K562 (cell line): ENCODE measurements around the gene TMOD3. TPM values are rescaled to one million over a fixed set of nuclear protein-coding genes. Genes with fewer than 3 reads are reported as not detected.

Experiments
- AFF4 ChIP-seq: sonication (generic); formaldehyde crosslinking; IDR thresholded peaks from 2 replicates; pipeline ENCODE4 v1.8.0; 2023; ENCODE audit warnings: mild to moderate bottlenecking, missing genetic modification reagents
- CBFA2T3 ChIP-seq: fragments of 450-650 bp; IDR thresholded peaks from 2 replicates; pipeline ENCODE4 v1.6.1; 2017
- CC2D1A ChIP-seq: fragments of 450-650 bp; IDR thresholded peaks from 2 replicates; pipeline ENCODE4 v1.6.1; 2017; ENCODE audit warnings: mild to moderate bottlenecking
- CHD4 ChIP-seq: fragments of 200-600 bp; sonication (generic); IDR thresholded peaks from 3 replicates; pipeline ENCODE4 v1.6.1; 2012; ENCODE audit warnings: low read depth, mild to moderate bottlenecking, mixed read lengths, low read length, inconsistent platforms; ENCODE audit not compliant: insufficient read depth, insufficient replicate concordance, poor library complexity, severe bottlenecking
- DIDO1 ChIP-seq: fragments of 450-650 bp; IDR thresholded peaks from 2 replicates; pipeline ENCODE4 v1.6.1; 2016; ENCODE audit warnings: low read depth, missing biosample characterization, missing genetic modification characterization
- ESRRA ChIP-seq: fragments of 450-650 bp; IDR thresholded peaks from 2 replicates; pipeline ENCODE4 v1.6.1; 2014; ENCODE audit warnings: low read depth, mild to moderate bottlenecking, moderate library complexity, borderline replicate concordance
- HMG20A ChIP-seq: fragments of 450-650 bp; formaldehyde crosslinking; conservative IDR thresholded peaks from 2 replicates; pipeline ENCODE4 v1.4.0; 2020; ENCODE audit warnings: mild to moderate bottlenecking, mixed read lengths
- MBD1 ChIP-seq: fragments of 250-450 bp; sonication (Bioruptor Pico); IDR thresholded peaks from 2 replicates; pipeline ENCODE4 v1.8.0; 2022; ENCODE audit warnings: inconsistent platforms
- NR2C2 ChIP-seq, 2 experiments: fragments of 200-800 bp in 1 of 2; sonication (Bioruptor generic) in 1 of 2; sonication (generic) in 1 of 2; formaldehyde crosslinking in 1 of 2; IDR thresholded peaks; 2 replicates each; pipeline versions ENCODE4 v1.6.1 to v1.8.0; 2016 to 2022; ENCODE audit warnings: mild to moderate bottlenecking in 1 of 2, missing compliant biosample characterization in 1 of 2, missing genetic modification characterization in 1 of 2, missing genetic modification reagents in 1 of 2
- PHB ChIP-seq: fragments of 250-450 bp; sonication (Bioruptor Pico); IDR thresholded peaks from 2 replicates; pipeline ENCODE4 v1.5.0; 2021
- RAD51 ChIP-seq: fragments of 450-650 bp; IDR thresholded peaks from 2 replicates; pipeline ENCODE4 v1.7.1; 2016; ENCODE audit warnings: low read depth, mild to moderate bottlenecking, borderline replicate concordance
- SP1 ChIP-seq: sonication (generic); formaldehyde crosslinking; IDR thresholded peaks from 2 replicates; pipeline ENCODE4 v1.8.1; 2022; ENCODE audit warnings: mild to moderate bottlenecking, missing genetic modification reagents
- SUPT5H ChIP-seq: fragments of 450-650 bp; IDR thresholded peaks from 2 replicates; pipeline ENCODE4 v1.6.1; 2016
- TAF9B ChIP-seq: fragments of 450-650 bp; IDR thresholded peaks from 2 replicates; pipeline ENCODE4 v1.6.1; 2018; ENCODE audit warnings: mild to moderate bottlenecking; ENCODE audit not compliant: partially characterized antibody
- TCF3 ChIP-seq: sonication (generic); formaldehyde crosslinking; IDR thresholded peaks from 2 replicates; pipeline ENCODE4 v1.4.0; 2020; ENCODE audit warnings: mild to moderate bottlenecking, missing genetic modification reagents
- THRB ChIP-seq: fragments of 450-650 bp; formaldehyde crosslinking; conservative IDR thresholded peaks from 2 replicates; pipeline ENCODE4 v1.4.0; 2022; ENCODE audit warnings: mild to moderate bottlenecking, missing genetic modification characterization
- ZBTB26 ChIP-seq: fragments of 450-650 bp; formaldehyde crosslinking; IDR thresholded peaks from 2 replicates; pipeline ENCODE4 v1.4.0; 2022; ENCODE audit warnings: missing genetic modification characterization
- ZNF347 ChIP-seq: fragments of 450-650 bp; formaldehyde crosslinking; IDR thresholded peaks from 2 replicates; pipeline ENCODE4 v1.4.0; 2020; ENCODE audit warnings: low read depth, mild to moderate bottlenecking, moderate library complexity
- polyA plus RNA-seq, 8 experiments: library from polyadenylated mRNA; depleted of rRNA in 4 of 8; stranded (reverse) in 5 of 8; unstranded in 3 of 8; fragments of >200 nt; fragmentation: Nextera tagmentation in 2 of 8; fragmentation: Illumina TruSeq in 1 of 8; extraction: Ambion mirVana in 2 of 8; extraction: Trizol in 1 of 8; gene quantifications; 2 replicates each; pipeline versions ENCODE4 v1.2.1 to v1.2.3, GENCODE V29; 2011 to 2014; ENCODE audit warnings: inconsistent platforms in 1 of 8, missing spikeins in 1 of 8
- total RNA-seq, 7 experiments: library from RNA; depleted of rRNA in 6 of 7; stranded (reverse); fragments of >200 nt in 6 of 7; fragmentation: Illumina TruSeq in 2 of 7; extraction: Trizol in 2 of 7; gene quantifications; 2 replicates each; pipeline versions ENCODE4 v1.2.1 to v1.2.3, GENCODE V29; 2011 to 2021; ENCODE audit warnings: low replicate concordance in 1 of 7

The TMOD3 gene
- total and polyA plus RNA-seq, 9 of the 15 experiments (the other 6 are each of a cell fraction or from before 2014, with no cell fraction given): 6.8 to 45.0 (median 30.9) TPM

- TF ChIP-seq MBD1 (CRISPR knock-in tag) (no peak), PHB (CRISPR knock-in tag) (no peak), HMG20A (no peak), SP1 (CRISPR knock-in tag) (peak; percentile 75), CC2D1A (no peak), THRB (CRISPR knock-in tag) (no peak), ZBTB26 (CRISPR knock-in tag) (0 out of 2 replicates have a peak, but pooled peaks have one; percentile 24), RAD51 (no peak), NR2C2 (CRISPR knock-in tag; IDR thresholded peaks at IDR 0.05) (peak; percentile 68), NR2C2 (tag; IDR thresholded peaks at IDR 0.05) (peak; percentile 89), CBFA2T3 (no peak), ESRRA (no peak), CHD4 (no peak), SUPT5H (peak; percentile 94), TCF3 (CRISPR knock-in tag) (peak; percentile 22; the same call in 1 of the 2 replicates), AFF4 (CRISPR knock-in tag) (no peak), DIDO1 (tag) (no peak), TAF9B (no peak), ZNF347 (no peak)
Observed at GRCh38 chr15:51829376-51830275, at the start of gene TMOD3 (continued).
